Ureter (tissue), 1 donor: ENCODE measurements around the gene SIGLEC1. TPM values are rescaled to one million over a fixed set of nuclear protein-coding genes. Genes with fewer than 3 reads are reported as not detected.
A peak's percentile ranks its signal among the peaks of the same experiment; 100 is the strongest.

Experiments
- DNase-seq: peaks from one replicate; pipeline ENCODE4 v3.0.0-alpha.2; 2020; ENCODE audit warnings: low spot score
- total RNA-seq: library from RNA; stranded (reverse); gene quantifications from one replicate; pipeline ENCODE4 v1.2.4, GENCODE V29; 2023
- donor health status: DM: yes; HTN: yes; CAD: no.

Gene SIGLEC1
- total RNA-seq, 1 donor from 2014 or later = 9.5 TPM

- DNase-seq = no peak
Measured at GRCh38 chr20:3728876-3729275, 16.5 kb upstream of the SIGLEC1 start.

GRCh38 chr20:3728354-3728753 is 16.0 kb upstream of the SIGLEC1 start:
- no peak for DNase-seq

- DNase-seq = no peak
Measured at GRCh38 chr20:3727401-3728021, 15.1 kb upstream of the SIGLEC1 start.

- no peak for DNase-seq
Measured at GRCh38 chr20:3724356-3724755, 12.0 kb upstream of the SIGLEC1 start.

- DNase-seq = no peak
Measured at GRCh38 chr20:3723284-3723683, 10.9 kb upstream of the SIGLEC1 start.

GRCh38 chr20:3721912-3722311 is 9.5 kb upstream of the SIGLEC1 start:
- DNase-seq = no peak

- no peak for DNase-seq
Measured at GRCh38 chr20:3720626-3721025, 8.2 kb upstream of the SIGLEC1 start.

- no peak for DNase-seq
Measured at GRCh38 chr20:3720068-3720467, 7.7 kb upstream of the SIGLEC1 start.

- no peak for DNase-seq
Measured at GRCh38 chr20:3719046-3719445, 6.6 kb upstream of the SIGLEC1 start.

- DNase-seq = no peak
Measured at GRCh38 chr20:3716195-3716834, 3.9 kb upstream of the SIGLEC1 start.

- no peak for DNase-seq
Measured at GRCh38 chr20:3714092-3714491, 1.7 kb upstream of the SIGLEC1 start.

- DNase-seq = no peak
Measured at GRCh38 chr20:3711484-3711941, 887 bp downstream of the SIGLEC1 start.

GRCh38 chr20:3710703-3711483 is 1.5 kb downstream of the SIGLEC1 start:
- peak; percentile 72 for DNase-seq

GRCh38 chr20:3710011-3710466 is 2.4 kb downstream of the SIGLEC1 start:
- DNase-seq = no peak

- no peak for DNase-seq
Measured at GRCh38 chr20:3707508-3707899, 4.9 kb downstream of the SIGLEC1 start.

- no peak for DNase-seq
Measured at GRCh38 chr20:3706774-3707507, 5.5 kb downstream of the SIGLEC1 start.

GRCh38 chr20:3705970-3706739 is 6.2 kb downstream of the SIGLEC1 start:
- DNase-seq = no peak

GRCh38 chr20:3705491-3705969 is 6.9 kb downstream of the SIGLEC1 start:
- DNase-seq = no peak

- no peak for DNase-seq
Measured at GRCh38 chr20:3704087-3704486, 8.3 kb downstream of the SIGLEC1 start.

- DNase-seq = no peak
Measured at GRCh38 chr20:3702611-3703391, 9.6 kb downstream of the SIGLEC1 start.
